ENCODE results near the gene ACSS1.

The ACSS1 gene

GRCh38 chr20:25058051-25058846, at the start of gene ACSS1:
TSS of gene ACSS1 (minus strand) at chr20:25058139. CDS start at chr20:25058102, 37 bp downstream.
- DNase-seq (ENCODE audit: low spot score) = no peak

- DNase-seq (ENCODE audit: low spot score) = peak; percentile 71
Observed at GRCh38 chr20:25103526-25103925, 45.6 kb upstream of the ACSS1 start.

DNA sequence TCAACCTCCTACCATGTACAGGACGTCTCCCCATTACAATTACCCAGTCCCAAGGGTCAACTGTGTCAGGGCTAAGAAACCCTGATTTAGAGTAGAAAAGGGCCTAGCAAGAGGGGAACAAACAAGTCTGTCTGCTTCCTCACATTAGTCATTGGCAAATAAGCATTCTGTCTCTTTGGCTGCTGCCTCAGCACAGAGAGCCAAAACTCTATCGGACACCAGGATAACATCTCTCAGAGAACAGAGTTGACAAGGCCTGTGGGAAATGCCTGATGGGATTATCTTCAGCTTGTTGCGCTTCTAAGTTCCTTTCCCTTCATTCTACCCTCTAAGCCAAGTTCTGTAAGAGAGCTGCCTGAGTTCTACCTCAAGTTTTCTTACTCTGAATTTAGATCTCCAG, 43.0 kb upstream of the ACSS1 start:
- peak; percentile 85 for DNase-seq (ENCODE audit: low spot score)

DNA sequence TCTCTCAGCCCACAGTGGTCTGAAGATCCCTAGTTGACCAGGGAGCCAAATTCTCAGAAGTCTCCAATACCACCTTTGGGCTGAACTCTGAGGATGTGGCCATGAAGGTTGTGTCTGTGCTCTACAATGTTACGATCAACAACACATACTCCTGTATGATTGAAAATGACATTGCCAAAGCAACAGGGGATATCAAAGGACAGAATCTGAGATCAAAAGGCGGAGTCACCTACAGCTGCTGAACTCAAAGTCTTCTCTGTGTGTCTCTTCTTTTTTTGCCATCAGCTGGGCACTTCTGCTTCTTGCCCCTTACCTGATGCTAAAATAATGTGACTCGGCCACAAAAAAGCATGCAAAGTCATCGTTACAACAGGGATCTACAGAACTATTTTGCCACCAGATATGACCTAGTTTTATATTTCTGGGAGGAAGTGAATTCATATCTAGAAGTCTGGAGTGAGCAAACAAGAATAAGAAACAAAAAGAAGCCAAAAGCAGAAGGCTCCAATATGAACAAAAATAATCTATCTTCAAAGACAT, 41.7 kb upstream of the ACSS1 start:
- DNase-seq (ENCODE audit: low spot score) = no peak

- no peak for DNase-seq (ENCODE audit: low spot score)
Observed at GRCh38 chr20:25097498-25097897, 39.6 kb upstream of the ACSS1 start.

- DNase-seq (ENCODE audit: low spot score) = peak; percentile 37
Observed at GRCh38 chr20:25090492-25091429, 32.8 kb upstream of the ACSS1 start.

GRCh38 chr20:25089662-25090061, 31.7 kb upstream of the ACSS1 start:
- DNase-seq (ENCODE audit: low spot score) = no peak

GRCh38 chr20:25089096-25089495, 31.2 kb upstream of the ACSS1 start:
- DNase-seq (ENCODE audit: low spot score) = no peak

DNA sequence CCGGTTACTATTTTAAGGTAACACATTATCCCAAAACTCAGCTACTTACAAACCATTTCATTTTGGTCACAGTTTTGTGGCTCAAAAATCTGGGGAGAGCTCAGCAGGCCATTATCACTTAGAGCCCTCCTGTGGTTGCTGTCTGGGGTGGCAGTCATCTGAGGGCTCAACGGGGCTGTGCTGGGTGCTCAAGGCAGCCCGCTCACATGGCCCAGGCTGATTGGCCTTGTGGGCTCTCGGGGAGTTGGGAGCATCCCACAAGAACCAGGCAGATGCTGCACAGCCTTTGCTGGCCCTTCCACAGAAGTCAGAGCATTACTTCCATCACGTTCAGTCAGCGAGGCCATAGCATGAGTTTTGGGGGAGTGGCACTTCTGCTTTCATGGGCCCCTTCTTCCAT, 30.3 kb upstream of the ACSS1 start:
- no peak for DNase-seq (ENCODE audit: low spot score)

DNA sequence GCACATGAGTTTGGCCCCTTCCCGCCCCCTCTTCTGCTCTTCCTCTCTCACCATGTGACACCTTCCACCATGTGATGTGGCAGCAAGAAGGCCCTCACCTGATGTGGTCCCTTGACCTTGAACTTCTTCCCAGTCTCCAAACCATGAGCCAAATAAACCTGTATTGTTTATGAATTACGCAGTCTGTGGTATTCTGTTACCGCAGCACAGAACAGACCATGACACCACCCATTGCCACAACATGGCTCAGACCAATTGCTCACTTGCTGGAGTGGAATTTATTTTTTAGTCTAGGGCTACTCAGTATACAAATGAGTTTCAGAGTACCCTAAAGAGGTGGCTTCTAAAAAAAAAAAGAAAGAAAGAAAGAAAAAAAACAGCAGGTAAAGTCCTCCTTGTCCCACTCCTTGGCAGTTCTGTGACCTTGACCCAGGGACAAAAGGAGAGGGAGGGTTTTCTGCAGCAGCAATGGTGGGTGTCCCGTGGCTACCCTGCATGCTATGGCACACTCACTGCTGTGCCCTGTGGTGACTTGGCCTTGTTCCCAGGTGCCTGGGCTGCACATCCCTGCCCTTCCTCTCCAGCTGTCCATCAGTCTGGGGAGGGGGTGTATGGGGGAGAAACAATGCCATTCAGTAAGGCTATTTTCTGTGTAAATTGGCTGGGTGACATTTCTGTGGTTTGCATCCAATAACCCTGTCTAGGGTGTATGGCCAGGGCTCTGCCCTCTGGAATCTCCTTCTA, 29.4 kb upstream of the ACSS1 start:
- no peak for DNase-seq (ENCODE audit: low spot score)

GRCh38 chr20:25085756-25086495, 28.0 kb upstream of the ACSS1 start:
- no peak for DNase-seq (ENCODE audit: low spot score)

DNA sequence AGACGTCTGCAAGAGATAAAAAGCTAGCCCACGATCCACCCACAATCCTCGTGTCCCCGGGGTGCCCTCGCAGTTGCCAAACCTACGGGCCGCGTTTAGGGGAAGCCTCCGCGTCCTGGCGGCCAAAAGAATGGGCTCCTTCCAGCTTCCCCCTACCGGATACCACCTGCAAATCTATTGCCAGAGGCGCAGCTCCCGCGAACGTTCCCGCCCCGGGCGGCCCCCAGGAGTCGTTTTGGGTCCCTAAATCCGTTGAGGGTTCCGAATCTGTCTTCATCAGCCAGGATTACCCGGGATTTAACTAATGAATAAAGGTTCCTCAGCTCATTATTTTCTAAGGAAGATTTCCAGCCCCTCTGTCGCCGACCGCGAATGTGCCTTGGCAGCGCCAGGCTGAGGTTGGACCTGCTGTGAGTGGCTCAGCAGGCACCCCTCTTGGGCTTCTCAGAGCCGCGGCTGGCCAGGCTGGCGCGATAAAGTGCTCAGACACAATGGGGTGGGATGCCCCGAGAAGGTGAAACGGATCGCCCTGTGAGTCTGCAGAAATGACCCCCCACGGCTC, 26.8 kb upstream of the ACSS1 start:
- DNase-seq (ENCODE audit: low spot score) = no peak

DNA sequence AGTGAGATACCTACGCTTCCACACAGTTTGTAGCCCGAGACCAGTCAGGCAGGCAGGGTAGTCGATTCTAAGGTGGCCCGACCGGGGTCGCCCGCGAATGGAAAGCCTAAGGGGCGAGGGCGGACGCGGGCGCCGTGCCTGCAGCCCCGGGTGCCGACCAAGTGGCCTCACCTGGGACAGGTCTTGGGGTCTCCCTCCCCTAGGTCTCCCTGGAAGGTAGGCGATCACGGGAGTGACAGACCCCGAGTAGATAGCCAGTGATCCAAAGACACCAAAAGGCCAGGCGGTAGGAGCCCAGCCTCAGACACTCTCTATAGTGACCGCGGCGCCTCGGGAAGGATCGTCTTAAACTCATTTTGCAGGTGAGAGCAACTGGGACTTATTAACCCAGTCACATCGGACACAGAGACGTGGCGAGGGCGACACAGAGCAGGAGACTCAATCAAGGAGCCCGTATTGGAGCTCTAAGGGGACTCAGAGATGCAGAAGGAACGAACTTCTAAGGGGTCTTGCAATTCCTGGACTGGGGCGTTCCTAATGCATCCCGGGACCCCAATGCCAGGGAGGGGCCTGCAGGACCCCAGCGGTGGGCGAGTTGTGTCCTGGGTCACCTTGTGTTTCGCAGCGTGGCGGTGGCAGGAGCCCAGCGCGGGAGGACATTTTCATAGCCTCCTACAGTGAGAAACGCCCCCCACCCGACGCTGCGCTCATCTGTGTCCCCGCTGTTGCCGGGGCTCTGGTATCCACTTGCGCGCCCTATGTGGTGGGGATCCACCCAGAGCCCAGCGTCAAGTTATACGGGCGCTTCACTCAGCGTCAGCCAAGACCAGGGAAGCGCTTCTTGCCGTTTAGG, 26.1 kb upstream of the ACSS1 start:
- peak; percentile 52 for DNase-seq (ENCODE audit: low spot score)

DNA sequence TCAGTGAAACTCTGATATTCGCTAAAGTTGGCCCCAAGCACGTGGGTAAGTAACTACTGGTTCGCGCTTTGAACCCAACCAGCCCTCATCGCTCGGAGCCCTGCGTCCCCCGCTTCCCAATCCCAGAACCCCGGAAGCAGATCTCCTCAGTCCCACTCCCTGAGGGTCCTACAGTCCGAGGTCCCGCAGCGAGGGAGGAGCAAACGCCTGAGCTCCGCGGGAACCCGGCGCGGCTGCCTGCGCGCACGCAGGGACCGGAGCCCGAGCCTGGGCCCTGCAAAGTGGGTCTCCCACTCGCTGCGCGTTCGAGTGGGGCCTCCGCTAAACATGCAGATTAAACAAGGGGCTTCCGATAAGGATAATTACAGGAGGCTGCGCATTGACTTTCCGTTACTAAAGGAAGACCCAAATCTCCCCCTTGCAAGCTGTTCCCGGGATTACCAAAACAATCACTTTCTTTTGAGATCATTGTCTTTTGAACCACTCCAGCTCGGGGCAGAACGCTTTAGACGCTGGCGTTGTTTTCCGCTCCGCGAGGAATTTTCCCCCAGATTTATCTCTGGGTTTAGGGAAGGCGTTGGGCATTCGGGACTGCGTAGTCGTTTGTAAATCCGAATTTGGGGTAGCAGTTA, 25.3 kb upstream of the ACSS1 start:
- DNase-seq (ENCODE audit: low spot score) = no peak

GRCh38 chr20:25082498-25082873, 24.5 kb upstream of the ACSS1 start:
- DNase-seq (ENCODE audit: low spot score) = no peak

- no peak for DNase-seq (ENCODE audit: low spot score)
Observed at GRCh38 chr20:25081730-25082497, 24.0 kb upstream of the ACSS1 start, which contains the start of gene VSX1. TSS of gene VSX1 (minus strand) at chr20:25082141. CDS start at chr20:25082096, 45 bp downstream.

DNA sequence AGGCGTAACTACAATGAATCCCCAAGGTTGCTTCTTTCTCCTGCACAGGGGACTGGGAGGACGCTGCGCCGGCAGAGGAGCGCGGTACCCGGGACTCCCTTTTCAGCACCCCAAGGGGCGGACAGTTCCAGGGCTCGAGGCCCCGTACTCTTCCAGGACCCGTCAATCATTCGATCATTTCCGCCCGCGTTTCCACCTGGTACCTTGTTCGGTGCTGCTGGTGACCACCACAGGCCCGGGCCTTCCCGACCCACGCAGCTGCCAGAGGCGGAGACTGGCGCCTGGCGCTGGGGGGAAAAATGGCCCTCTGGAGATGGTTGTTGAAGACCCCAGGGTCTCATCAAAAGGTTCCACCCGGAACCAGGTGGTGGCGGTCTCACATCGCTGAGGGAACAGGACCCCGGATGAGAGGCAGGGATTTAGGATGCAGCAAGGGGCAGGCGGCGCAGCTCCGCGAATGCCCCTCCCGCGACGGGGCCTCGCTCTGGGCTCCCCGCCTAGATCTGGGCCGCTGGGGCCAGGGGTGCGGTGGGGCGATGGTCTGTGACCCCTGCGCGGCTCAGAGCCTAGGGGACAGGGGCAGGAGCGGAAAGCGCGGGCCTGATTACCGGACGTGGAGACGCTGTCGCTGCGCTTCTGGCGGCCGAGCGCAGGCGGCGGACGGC, 23.3 kb upstream of the ACSS1 start:
- DNase-seq (ENCODE audit: low spot score) = no peak

DNA sequence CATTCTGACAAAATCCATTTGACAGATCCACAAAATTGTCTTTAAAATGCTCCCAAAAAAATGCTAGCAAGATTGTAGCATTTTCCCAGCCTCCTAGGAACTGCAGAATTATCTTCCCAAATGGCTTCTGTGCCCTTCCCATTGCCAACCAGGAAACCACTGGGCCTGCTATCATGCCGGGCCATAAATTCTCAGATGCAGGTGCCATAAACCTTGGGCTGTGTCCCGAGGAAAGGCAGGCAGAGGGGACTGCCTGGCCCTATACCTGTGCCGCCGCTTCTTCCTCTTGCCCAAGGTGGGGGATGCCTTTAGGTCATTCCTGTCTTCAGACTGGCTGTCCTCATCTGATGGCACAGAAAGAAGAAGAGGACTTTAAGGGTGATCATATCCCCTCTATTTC, 21.2 kb upstream of the ACSS1 start:
- DNase-seq (ENCODE audit: low spot score) = no peak
